A673 (cell line): ENCODE data around the gene NPFF. TPM values are rescaled to one million over a fixed set of nuclear protein-coding genes. Genes with fewer than 3 reads are reported as not detected.

ENCODE experiments used
- BruUV-seq: library from RNA; stranded (reverse); fragments of 400-500 nt; replicated peaks from 2 replicates; lab custom pipeline; 2021; lab: Mats Ljungman, UMichigan
- CTCF ChIA-PET: fragments of 300-600 bp; sonication (Branson Sonifier 250); formaldehyde crosslinking; loops from one replicate; lab custom pipeline; 2022; ENCODE audit warnings: antibody characterized with exemption; lab: Charles Lee
- POLR2A ChIA-PET: fragments of 300-600 bp; sonication (Branson Sonifier 250); formaldehyde crosslinking; loops from one replicate; lab custom pipeline; 2022; ENCODE audit warnings: antibody characterized with exemption; ENCODE audit not compliant: low non-redundant PET; lab: Charles Lee
- DNase-seq: peaks from one replicate; pipeline ENCODE4 v3.0.0-alpha.2; 2015; ENCODE audit warnings: low spot score
- H3K27ac ChIP-seq: fragments of 200-600 bp; sonication (generic); 2 replicates; pipeline ENCODE4 v1.5.1; 2016; ENCODE audit warnings: mixed run types, low read depth, mild to moderate bottlenecking, mixed read lengths, antibody characterized with exemption, low read length; ENCODE audit not compliant: poor library complexity, severe bottlenecking
- H3K27me3 ChIP-seq: fragments of 200-600 bp; sonication (generic); replicated peaks from 2 replicates; pipeline ENCODE4 v1.6.1; 2017; ENCODE audit warnings: mixed run types, low read depth, mild to moderate bottlenecking, mixed read lengths, antibody characterized with exemption, low read length; ENCODE audit not compliant: insufficient read depth, poor library complexity
- H3K36me3 ChIP-seq: fragments of 200-600 bp; sonication (generic); 2 replicates; pipeline ENCODE4 v1.6.1; 2016; ENCODE audit warnings: mixed run types, mild to moderate bottlenecking, mixed read lengths, antibody characterized with exemption, low read length; ENCODE audit not compliant: insufficient read depth, poor library complexity, severe bottlenecking
- H3K4me1 ChIP-seq: fragments of 200-600 bp; sonication (generic); 2 replicates; pipeline ENCODE4 v1.6.1; 2017; ENCODE audit warnings: mixed run types, mild to moderate bottlenecking, mixed read lengths, antibody characterized with exemption, low read length; ENCODE audit not compliant: insufficient read depth, poor library complexity, severe bottlenecking
- H3K4me3 ChIP-seq: fragments of 200-600 bp; sonication (generic); 2 replicates; pipeline ENCODE4 v1.5.1; 2016; ENCODE audit warnings: low read depth, mixed run types, mild to moderate bottlenecking, mixed read lengths, low read length; ENCODE audit not compliant: poor library complexity, severe bottlenecking
- H3K9me3 ChIP-seq: fragments of 200-600 bp; sonication (generic); 2 replicates; pipeline ENCODE4 v1.6.1; 2016; ENCODE audit warnings: mixed run types, low read depth, mild to moderate bottlenecking, mixed read lengths, antibody characterized with exemption, low read length; ENCODE audit not compliant: poor library complexity, severe bottlenecking
- CTCF ChIP-seq: fragments of 300-800, 200-600 bp; sonication (generic); conservative IDR thresholded peaks from 2 replicates; pipeline ENCODE4 v1.5.1; 2017; ENCODE audit warnings: low read depth, mild to moderate bottlenecking, antibody characterized with exemption, low read length, moderate library complexity, mixed read lengths
- EZH2 ChIP-seq: fragments of 200-600 bp; sonication (generic); IDR thresholded peaks from 2 replicates; pipeline ENCODE4 v1.6.1; 2017; ENCODE audit warnings: borderline replicate concordance, low read depth, mild to moderate bottlenecking, mixed read lengths, antibody characterized with exemption, low read length; ENCODE audit not compliant: poor library complexity, severe bottlenecking
- intact Hi-C: fragments of 100-400 bp; cut with micrococcal nuclease; formaldehyde crosslinking; loops from one replicate; pipeline ENCODE4 v1.10.0; 2022; ENCODE audit not compliant: unreplicated experiment
- total RNA-seq: library from RNA; stranded (reverse); gene quantifications from 2 replicates; pipeline ENCODE4 v1.2.3, GENCODE V29; 2021

Gene NPFF
- total RNA-seq, 1 experiment from 2014 or later = not detected

- Histone ChIP-seq H3K4me3 (no peak overlapping the region), H3K27ac (no peak overlapping the region), H3K9me3 (no peaks in the 10 kb centered on the region), H3K36me3 (peaks cover 30% of the 10 kb centered on the region), H3K4me1 (no peaks in the 10 kb centered on the region), H3K27me3 (no peaks in the 10 kb centered on the region)
- no TSS peak for BruUV-seq
- ChIA-PET POLR2A (no interaction called here), CTCF (no interaction called here)
- DNase-seq = no peak
- TF ChIP-seq EZH2 = no peak
- no peak for TF ChIP-seq CTCF
- intact Hi-C loops = no loop called here
Measured at GRCh38 chr12:53486736-53487487, 20.4 kb downstream of the NPFF start.

DNA sequence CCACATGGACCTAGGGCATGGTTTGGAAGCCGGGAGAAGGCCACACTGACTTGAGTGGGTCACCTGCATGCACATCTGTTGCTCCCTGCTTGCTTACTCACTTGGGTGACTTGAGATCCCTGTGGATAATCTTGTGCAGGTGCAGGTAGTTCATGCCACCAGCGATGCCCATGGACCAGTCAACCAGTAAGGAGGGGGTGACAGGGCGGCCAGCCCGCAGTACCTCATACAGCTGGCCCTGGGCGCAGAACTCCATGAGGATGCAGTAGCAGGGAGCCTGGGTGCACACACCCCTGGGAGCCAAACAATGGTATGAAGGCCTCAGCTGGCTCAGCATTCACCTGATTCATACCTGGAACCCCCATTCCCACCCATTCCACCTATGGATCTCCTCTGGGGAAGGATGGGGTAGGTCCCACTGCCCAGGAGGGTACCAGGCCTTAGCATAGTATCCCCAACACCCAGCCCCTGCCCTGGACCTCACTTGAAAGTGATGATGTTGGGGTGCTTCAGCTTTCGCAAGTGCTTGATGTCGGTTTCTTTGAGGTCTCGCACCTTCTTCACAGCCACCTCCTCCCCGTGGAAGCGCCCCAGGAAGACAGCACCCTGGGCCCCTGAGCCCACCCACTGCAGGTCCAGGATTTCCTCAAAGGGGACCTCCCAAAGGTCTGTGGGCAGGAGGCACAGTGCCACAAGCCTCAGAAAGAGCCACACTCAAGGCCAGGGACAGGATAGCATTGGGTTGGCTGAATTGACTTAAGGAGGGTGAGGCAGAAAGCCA is 21.1 kb downstream of the NPFF start:
- intact Hi-C loops = no loop called here
- no peak for DNase-seq
- Histone ChIP-seq H3K27ac (no peak overlapping the region), H3K9me3 (no peaks in the 10 kb centered on the region), H3K4me3 (no peak overlapping the region), H3K27me3 (no peaks in the 10 kb centered on the region), H3K36me3 (peaks cover 36% of the 10 kb centered on the region), H3K4me1 (no peaks in the 10 kb centered on the region)
- TF ChIP-seq CTCF (no peak), EZH2 (no peak)
- ChIA-PET POLR2A (no interaction called here), CTCF (no interaction called here)
- no TSS peak for BruUV-seq

- no TSS peak for BruUV-seq
- CTCF ChIA-PET = no interaction called here
- Histone ChIP-seq H3K4me3 (no peak overlapping the region), H3K9me3 (no peaks in the 10 kb centered on the region), H3K36me3 (peaks cover 47% of the 10 kb centered on the region), H3K27ac (no peak overlapping the region), H3K27me3 (no peaks in the 10 kb centered on the region), H3K4me1 (no peaks in the 10 kb centered on the region)
- intact Hi-C loops = no loop called here
- TF ChIP-seq CTCF (no peak), EZH2 (no peak)
- POLR2A ChIA-PET = no interaction called here
- DNase-seq = no peak
Measured at GRCh38 chr12:53484686-53485575, 22.4 kb downstream of the NPFF start.
